Right atrium auricular region (tissue), 2 donors: Measurements from ENCODE around the gene PALM2AKAP2. TPM values are rescaled to one million over a fixed set of nuclear protein-coding genes. Genes with fewer than 3 reads are reported as not detected.
A peak's percentile ranks its signal among the peaks of the same experiment; 100 is the strongest.

Source experiments
- DNase-seq: peaks from one replicate; pipeline ENCODE4 v3.0.0-alpha.2; 2019; ENCODE audit warnings: low spot score
- H3K27ac ChIP-seq, 2 donors: fragments of 200-600 bp; sonication (generic); 1 replicate in 1 of 2; 2 replicates in 1 of 2; pipeline ENCODE4 v1.5.1; 2016 to 2019
- H3K27me3 ChIP-seq, 2 donors: fragments of 200-600 bp; sonication (generic); one replicate each; pipeline versions ENCODE4 v1.5.1 to v1.6.0; 2017 to 2019
- H3K36me3 ChIP-seq: fragments of 200-600 bp; sonication (generic); one replicate; pipeline ENCODE4 v1.5.1; 2016
- H3K4me1 ChIP-seq, 2 donors: fragments of 200-600 bp; sonication (generic); one replicate each; pipeline versions ENCODE4 v1.5.1 to v1.6.0; 2017 to 2019
- H3K4me3 ChIP-seq, 2 donors: fragments of 200-600 bp; sonication (generic); 1 replicate in 1 of 2; 2 replicates in 1 of 2; pipeline ENCODE4 v1.5.1; 2017 to 2019; ENCODE audit warnings: mild to moderate bottlenecking in 1 of 2, moderate library complexity in 1 of 2
- H3K9me3 ChIP-seq, 2 donors: fragments of 200-600 bp; sonication (generic); one replicate each; pipeline ENCODE4 v1.5.1; 2019
- CTCF ChIP-seq, 2 donors: fragments of 200-600 bp; sonication (generic); IDR thresholded peaks; one replicate each; pipeline ENCODE4 v1.5.1; 2019; ENCODE audit warnings: antibody characterized with exemption in 2 of 2
- total RNA-seq, 2 donors: library from RNA; depleted of rRNA; stranded (reverse); fragments of >200 nt; gene quantifications; one replicate each; pipeline ENCODE4 v1.1.0, GENCODE V29; 2016

PALM2AKAP2 gene
- total RNA-seq, 2 donors from 2014 or later = 56.6 to 61.1 TPM

- Histone ChIP-seq H3K27me3 (no peaks in the 10 kb centered on the region), H3K4me3 (no peak overlapping the region), H3K27ac (no peak overlapping the region), H3K9me3 (no peaks in the 10 kb centered on the region), H3K4me1 (no peaks in the 10 kb centered on the region), H3K36me3 (no peaks in the 10 kb centered on the region)
- TF ChIP-seq CTCF (IDR thresholded peaks at IDR 0.05) = no peak
- no peak for DNase-seq
These were observed 26.7 kb upstream of the PALM2AKAP2 start for GRCh38 chr9:109753308-109753707.

GRCh38 chr9:109755040-109755439 is 25.0 kb upstream of the PALM2AKAP2 start:
- TF ChIP-seq CTCF (IDR thresholded peaks at IDR 0.05) = no peak
- Histone ChIP-seq H3K27ac (no peak overlapping the region), H3K27me3 (no peaks in the 10 kb centered on the region), H3K36me3 (no peaks in the 10 kb centered on the region), H3K9me3 (no peaks in the 10 kb centered on the region), H3K4me1 (no peaks in the 10 kb centered on the region), H3K4me3 (no peak overlapping the region)
- no peak for DNase-seq

GRCh38 chr9:109759589-109759988 is 20.4 kb upstream of the PALM2AKAP2 start:
- no peaks in the 10 kb centered on the region for H3K27me3 ChIP-seq
- no peak overlapping the region for H3K27ac ChIP-seq
- H3K4me3 ChIP-seq = no peak overlapping the region
- H3K36me3 ChIP-seq = no peaks in the 10 kb centered on the region
- H3K4me1 ChIP-seq = no peaks in the 10 kb centered on the region
- H3K9me3 ChIP-seq = no peaks in the 10 kb centered on the region
- no peak for DNase-seq
- TF ChIP-seq CTCF (IDR thresholded peaks at IDR 0.05) = no peak

GRCh38 chr9:109765278-109765677 is 14.7 kb upstream of the PALM2AKAP2 start:
- Histone ChIP-seq H3K9me3 (no peaks in the 10 kb centered on the region), H3K27ac (no peak overlapping the region), H3K36me3 (no peaks in the 10 kb centered on the region), H3K27me3 (no peaks in the 10 kb centered on the region), H3K4me3 (no peak overlapping the region), H3K4me1 (peaks cover 0 to 13% of the 10 kb centered on the region in 2 donors)
- no peak for DNase-seq
- no peak for TF ChIP-seq CTCF (IDR thresholded peaks at IDR 0.05)

- H3K4me3 ChIP-seq = no peak overlapping the region
- no peak for DNase-seq
- TF ChIP-seq CTCF (IDR thresholded peaks at IDR 0.05) = no peak
These were observed 14.2 kb upstream of the PALM2AKAP2 start for GRCh38 chr9:109765830-109766229.

GRCh38 chr9:109766351-109766750 is 13.6 kb upstream of the PALM2AKAP2 start:
- no peak for TF ChIP-seq CTCF (IDR thresholded peaks at IDR 0.05)
- no peak for DNase-seq
- no peaks in the 10 kb centered on the region for H3K9me3 ChIP-seq

More at GRCh38 chr9:109765830-109766229, 14.2 kb upstream of the PALM2AKAP2 start:
- no peaks in the 10 kb centered on the region for H3K27me3 ChIP-seq
- no peaks in the 10 kb centered on the region for H3K9me3 ChIP-seq
- H3K36me3 ChIP-seq = no peaks in the 10 kb centered on the region
- H3K27ac ChIP-seq = peak overlapping the region in 1 of 2 donors; percentile 19
- peaks cover 0 to 18% of the 10 kb centered on the region in 2 donors for H3K4me1 ChIP-seq

More at GRCh38 chr9:109766351-109766750, 13.6 kb upstream of the PALM2AKAP2 start:
- H3K36me3 ChIP-seq = no peaks in the 10 kb centered on the region
- no peak overlapping the region for H3K4me3 ChIP-seq
- H3K4me1 ChIP-seq = peaks cover 0 to 23% of the 10 kb centered on the region in 2 donors
- H3K27me3 ChIP-seq = no peaks in the 10 kb centered on the region
- H3K27ac ChIP-seq = peak overlapping the region in 1 of 2 donors; percentile 19
